DOHH2 (cell line): Measurements from ENCODE around the gene COL26A1.

Experiments used
- H3F3A ChIP-seq: fragments of 200-600 bp; sonication (generic), shearing (Covaris generic); 2 replicates; pipeline ENCODE4 v1.6.0; 2016; ENCODE audit warnings: antibody characterized with exemption, mild to moderate bottlenecking; ENCODE audit not compliant: control insufficient read depth, insufficient read depth
- H3K27ac ChIP-seq: fragments of 200-600 bp; sonication (generic); 2 replicates; pipeline ENCODE4 v1.5.1; 2014; ENCODE audit warnings: low read depth, mild to moderate bottlenecking, low read length, moderate library complexity
- H3K27me3 ChIP-seq: fragments of 200-600 bp; sonication (generic); 2 replicates; pipeline ENCODE4 v1.6.1; 2014; ENCODE audit warnings: mild to moderate bottlenecking, low read length, mixed read lengths; ENCODE audit not compliant: control insufficient read depth
- H3K36me3 ChIP-seq: fragments of 200-600 bp; sonication (generic); 2 replicates; pipeline ENCODE4 v1.6.1; 2014; ENCODE audit warnings: mild to moderate bottlenecking, low read length, moderate library complexity, mixed read lengths; ENCODE audit not compliant: control insufficient read depth
- H3K4me1 ChIP-seq: fragments of 200-600 bp; sonication (generic); 2 replicates; pipeline ENCODE4 v1.6.1; 2014; ENCODE audit warnings: mild to moderate bottlenecking, low read length, mixed read lengths; ENCODE audit not compliant: control insufficient read depth
- H3K4me2 ChIP-seq: fragments of 200-600 bp; sonication (generic); 2 replicates; pipeline ENCODE4 v1.6.0; 2014; ENCODE audit warnings: mild to moderate bottlenecking, low read length, moderate library complexity
- H3K4me3 ChIP-seq: fragments of 200-600 bp; sonication (generic); 2 replicates; pipeline ENCODE4 v1.5.1; 2014; ENCODE audit warnings: mild to moderate bottlenecking, low read length, mixed read lengths
- H3K79me2 ChIP-seq: fragments of 200-600 bp; sonication (generic); 2 replicates; pipeline ENCODE4 v1.6.1; 2014; ENCODE audit warnings: mild to moderate bottlenecking, low read length, mixed read lengths; ENCODE audit not compliant: control insufficient read depth
- H3K9me2 ChIP-seq: fragments of 200-600 bp; sonication (generic); replicated peaks from 2 replicates; pipeline ENCODE4 v1.6.1; 2014; ENCODE audit warnings: mild to moderate bottlenecking, low read length, mixed read lengths; ENCODE audit not compliant: control insufficient read depth
- H3K9me3 ChIP-seq: fragments of 200-600 bp; sonication (generic); 2 replicates; pipeline ENCODE4 v1.6.1; 2014; ENCODE audit warnings: antibody characterized with exemption, low read length, mixed read lengths; ENCODE audit not compliant: control insufficient read depth, insufficient read depth
- H4K20me1 ChIP-seq: fragments of 200-600 bp; sonication (generic); 2 replicates; pipeline ENCODE4 v1.6.0; 2014; ENCODE audit warnings: low read depth, mild to moderate bottlenecking, antibody characterized with exemption, low read length, moderate library complexity; ENCODE audit not compliant: control insufficient read depth, insufficient read depth
- CTCF ChIP-seq: fragments of 200-600 bp; sonication (generic); IDR thresholded peaks from one replicate; pipeline ENCODE4 v1.5.1; 2014; ENCODE audit warnings: antibody characterized with exemption, mild to moderate bottlenecking, low read depth, low read length; ENCODE audit not compliant: poor library complexity, severe bottlenecking
- EZH2phosphoT487 ChIP-seq: fragments of 200-600 bp; sonication (generic); IDR thresholded peaks from 2 replicates; pipeline ENCODE4 v1.6.1; 2017; ENCODE audit warnings: borderline replicate concordance, mild to moderate bottlenecking, antibody characterized with exemption, low read length, moderate library complexity, mixed read lengths

The COL26A1 gene

GRCh38 chr7:101546308-101546936 is 183.7 kb downstream of the COL26A1 start:
- Histone ChIP-seq H3K36me3 (no peaks in the 10 kb centered on the region), H3K9me3 (no peaks in the 10 kb centered on the region), H3K79me2 (no peaks in the 10 kb centered on the region), H3K4me1 (no peaks in the 10 kb centered on the region), H3K27me3 (no peaks in the 10 kb centered on the region; the same call in 1 of the 2 replicates), H3K4me3 (no peak overlapping the region), H3F3A (no peaks in the 10 kb centered on the region), H3K9me2 (no peaks in the 10 kb centered on the region), H4K20me1 (no peaks in the 10 kb centered on the region), H3K27ac (no peak overlapping the region), H3K4me2 (no peak overlapping the region)
- no peak for TF ChIP-seq EZH2phosphoT487
- no peak for TF ChIP-seq CTCF

DNA sequence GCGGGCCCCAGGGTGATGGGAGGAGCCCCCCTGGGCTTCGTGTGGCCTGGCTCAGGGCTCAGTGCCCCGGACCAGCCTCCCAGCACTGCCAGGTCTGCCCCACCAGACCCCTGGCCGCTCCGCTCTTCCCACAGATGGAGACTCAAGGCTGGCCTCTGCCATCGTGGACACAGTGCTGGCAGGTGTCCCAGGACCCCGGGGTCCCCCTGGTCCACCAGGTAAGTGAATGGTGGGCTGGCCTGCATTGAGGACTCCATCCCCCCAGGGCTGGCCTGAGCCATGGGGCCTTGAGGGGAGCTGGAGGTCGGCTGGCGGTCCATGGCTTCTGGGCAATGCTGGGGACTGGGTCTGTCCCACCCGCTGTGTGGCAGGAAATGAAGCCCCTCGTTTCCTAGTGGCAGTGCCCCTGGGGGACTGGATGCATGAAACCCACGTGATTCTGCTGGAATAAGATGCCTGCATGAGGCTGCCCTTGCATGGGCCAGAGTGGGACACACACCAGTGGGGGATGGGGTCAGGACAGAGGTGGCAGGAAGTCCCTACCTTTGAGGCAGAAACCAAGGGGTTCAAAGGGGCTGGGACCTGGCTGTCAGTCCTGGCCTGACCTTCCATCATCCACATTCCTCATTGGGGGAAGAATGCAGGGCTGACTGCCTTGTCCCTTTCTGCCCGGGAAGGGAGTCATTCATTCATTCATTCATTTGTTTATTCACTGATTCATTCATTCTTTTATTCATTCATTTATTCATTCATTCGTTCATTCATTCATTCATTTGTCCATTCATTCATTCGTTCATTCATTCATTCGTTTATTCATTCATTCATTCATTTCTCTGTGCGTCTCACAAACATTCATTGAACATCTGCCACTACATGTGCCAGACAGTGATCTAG is 184.6 kb downstream of the COL26A1 start:
- H3K9me3 ChIP-seq: no peaks in the 10 kb centered on the region
- TF ChIP-seq CTCF: no peak
- TF ChIP-seq EZH2phosphoT487: no peak

GRCh38 chr7:101547916-101548661 is 185.4 kb downstream of the COL26A1 start:
- Histone ChIP-seq H3K4me2 (no peak overlapping the region), H3K4me3 (no peak overlapping the region), H4K20me1 (no peaks in the 10 kb centered on the region), H3K36me3 (no peaks in the 10 kb centered on the region), H3K27ac (no peak overlapping the region), H3K27me3 (no peaks in the 10 kb centered on the region), H3K4me1 (no peaks in the 10 kb centered on the region), H3F3A (no peaks in the 10 kb centered on the region), H3K79me2 (no peaks in the 10 kb centered on the region), H3K9me3 (no peaks in the 10 kb centered on the region), H3K9me2 (no peaks in the 10 kb centered on the region)
- TF ChIP-seq EZH2phosphoT487 (no peak), CTCF (no peak)

More for the DNA sequence above, 184.6 kb downstream of the COL26A1 start:
- Histone ChIP-seq H3K27ac (no peak overlapping the region), H3K79me2 (no peaks in the 10 kb centered on the region), H3F3A (no peaks in the 10 kb centered on the region), H3K9me2 (no peaks in the 10 kb centered on the region), H3K4me3 (no peak overlapping the region), H4K20me1 (no peaks in the 10 kb centered on the region), H3K36me3 (no peaks in the 10 kb centered on the region), H3K4me1 (no peaks in the 10 kb centered on the region), H3K27me3 (no peaks in the 10 kb centered on the region; the same call in 1 of the 2 replicates), H3K4me2 (no peak overlapping the region)
